Testis (tissue), 2 donors: Measurements from ENCODE around the gene SERTAD4.

ENCODE experiments used
- CTCF ChIP-seq, 3 experiments: fragments of 450-650 bp in 2 of 3; fragments of 200-600 bp in 1 of 3; sonication (generic) in 1 of 3; IDR thresholded peaks; one replicate each; pipeline ENCODE4 v1.5.1; 2016 to 2019; ENCODE audit warnings: antibody characterized with exemption in 3 of 3, mild to moderate bottlenecking in 2 of 3, moderate library complexity in 1 of 3
- POLR2A ChIP-seq: fragments of 450-650 bp; IDR thresholded peaks from one replicate; pipeline ENCODE4 v1.6.1; 2017; ENCODE audit warnings: antibody characterized with exemption, mild to moderate bottlenecking, moderate library complexity

GRCh38 chr1:210250665-210250997 lies 18.0 kb downstream of the SERTAD4 start:
- TF ChIP-seq CTCF (IDR thresholded peaks at IDR 0.05) (no peak), POLR2A (no peak)
